DMS153 (cell line): Measurements from ENCODE around the gene TLX2.

Experiments used
- DNase-seq: peaks from one replicate; lab custom pipeline; 2025; lab: John Stamatoyannopoulos, UW

The TLX2 gene

GRCh38 chr2:74511104-74511989 lies 2.9 kb upstream of the TLX2 start:
- DNase-seq, result no peak

GRCh38 chr2:74512744-74513604 lies 1.3 kb upstream of the TLX2 start:
- no peak for DNase-seq

- no peak for DNase-seq
These were observed 464 bp upstream of the TLX2 start for GRCh38 chr2:74513605-74514367.

GRCh38 chr2:74515271-74515980 lies 1.2 kb downstream of the TLX2 start:
- DNase-seq, result no peak

GRCh38 chr2:74515981-74516633 lies 1.9 kb downstream of the TLX2 start:
- no peak for DNase-seq

GRCh38 chr2:74516650-74517049 lies 2.4 kb downstream of the TLX2 start:
- DNase-seq, result no peak

- DNase-seq, result no peak
These were observed 8.3 kb downstream of the TLX2 start for GRCh38 chr2:74522516-74522915.

GRCh38 chr2:74524005-74524404 lies 9.8 kb downstream of the TLX2 start:
- no peak for DNase-seq

- DNase-seq, result no peak
These were observed 10.9 kb downstream of the TLX2 start for GRCh38 chr2:74524955-74525716.

- no peak for DNase-seq
These were observed 11.7 kb downstream of the TLX2 start, which contains the start of gene DQX1 for GRCh38 chr2:74525717-74526648. TSS of gene DQX1 (minus strand) at chr2:74526231. CDS start at chr2:74525729, 502 bp downstream.

- DNase-seq, result no peak
These were observed 12.5 kb downstream of the TLX2 start for GRCh38 chr2:74526649-74527230.

GRCh38 chr2:74527741-74528140 lies 13.5 kb downstream of the TLX2 start:
- no peak for DNase-seq

- DNase-seq, result no peak
These were observed 14.5 kb downstream of the TLX2 start for GRCh38 chr2:74528600-74529356.

GRCh38 chr2:74529357-74530238 lies 15.3 kb downstream of the TLX2 start, which contains the start of the genes AUP1 and HTRA2:
TSS of gene AUP1 (minus strand) at chr2:74529706. CDS start at chr2:74529629, 77 bp downstream.
TSS of gene HTRA2 (plus strand) at chr2:74529933. CDS start at chr2:74530007, 74 bp downstream.
- peak; percentile 98 for DNase-seq

- no peak for DNase-seq
These were observed 16.3 kb downstream of the TLX2 start for GRCh38 chr2:74530239-74531187.
